Heart left ventricle (tissue), 16 donors: ENCODE results near the gene COL28A1. TPM values are rescaled to one million over a fixed set of nuclear protein-coding genes. Genes with fewer than 3 reads are reported as not detected.
"Not testable (repeated sequence)": the region's sequence is repeated elsewhere in the genome, so short reads cannot be mapped to it uniquely, and the experiment has no call there.

Experiments used
- ATAC-seq, 4 donors: fragments of 200-7000 bp; cut with Tn5 transposase; one replicate each; pipeline ENCODE4 v1.9.1; 2020 to 2022; ENCODE audit warnings: moderate library complexity in 4 of 4, mild to moderate bottlenecking in 3 of 4, moderate number of reproducible peaks in 1 of 4
- DNase-seq, 5 donors: peaks; one replicate each; pipeline ENCODE4 v3.0.0-alpha.2; 2020
- H3K27ac ChIP-seq, 12 donors: fragments of 200-600 bp; sonication (generic) in 4 of 12; one replicate each; pipeline versions ENCODE4 v1.5.0 to v1.8.0; 2016 to 2022; ENCODE audit warnings: mild to moderate bottlenecking in 2 of 12
- H3K27me3 ChIP-seq, 9 donors: fragments of 200-600 bp; sonication (generic) in 2 of 9; one replicate each; pipeline versions ENCODE4 v1.5.1 to v1.8.0; 2016 to 2022; ENCODE audit warnings: mild to moderate bottlenecking in 3 of 9
- H3K36me3 ChIP-seq, 9 donors: fragments of 200-600 bp; sonication (generic) in 2 of 9; one replicate each; pipeline versions ENCODE4 v1.5.0 to v1.8.0; 2018 to 2022; ENCODE audit warnings: mild to moderate bottlenecking in 2 of 9
- H3K4me1 ChIP-seq, 12 donors: fragments of 200-600 bp; sonication (generic) in 4 of 12; one replicate each; pipeline versions ENCODE4 v1.5.0 to v1.8.0; 2016 to 2022; ENCODE audit warnings: mild to moderate bottlenecking in 3 of 12
- H3K4me3 ChIP-seq, 12 donors: fragments of 200-600 bp; sonication (generic) in 4 of 12; one replicate each; pipeline versions ENCODE4 v1.5.0 to v1.8.0; 2017 to 2022; ENCODE audit warnings: mild to moderate bottlenecking in 9 of 12, moderate library complexity in 4 of 12
- H3K9me3 ChIP-seq, 12 donors: fragments of 200-600 bp; sonication (generic) in 4 of 12; one replicate each; pipeline versions ENCODE4 v1.5.0 to v1.8.0; 2016 to 2022; ENCODE audit warnings: mild to moderate bottlenecking in 1 of 12
- POLR2A ChIP-seq, 2 donors: fragments of 450-650 bp; IDR thresholded peaks; one replicate each; pipeline ENCODE4 v1.6.1; 2017; ENCODE audit warnings: antibody characterized with exemption in 2 of 2, mild to moderate bottlenecking in 2 of 2, moderate library complexity in 2 of 2
- WGBS, 4 donors: extraction: QIAGEN DNeasy Blood & Tissue Kit in 2 of 4; methylation state at CpG; one replicate each; pipeline versions ENCODE4 v1.1.5 to v1.1.7; 2013 to 2018; 5-methylcytosine and 5-hydroxymethylcytosine counted together
- intact Hi-C, 10 donors: fragments of 100-400 bp; cut with DNase I; formaldehyde crosslinking; loops; one replicate each; pipeline versions ENCODE4 v1.11.1 to v1.14.2; 2022
- polyA plus RNA-seq, 2 donors: library from polyadenylated mRNA; stranded (reverse); fragments of 200-250 nt; gene quantifications; one replicate each; pipeline ENCODE4 v1.2.3, GENCODE V29; 2013
- total RNA-seq, 9 donors: library from RNA; depleted of rRNA in 2 of 9; stranded (reverse); fragments of >200 nt in 2 of 9; fragmentation: NEBNext Ultra II Directional in 3 of 9; extraction: Animal tissue kit (Norgen Biotek cat#: 25700) in 3 of 9; gene quantifications; one replicate each; pipeline versions ENCODE4 v1.1.0 to v1.2.4, GENCODE V29; 2016 to 2023
- TF ChIP-seq, protein P1 (sequence below), 12 donors: fragments of 200-600 bp; sonication (generic) in 4 of 12; IDR thresholded peaks; one replicate each; pipeline versions ENCODE4 v1.5.0 to v1.8.0; 2018 to 2022; ENCODE audit warnings: antibody characterized with exemption in 12 of 12, mild to moderate bottlenecking in 5 of 12
- donor health status: ischemic (EF 13 %, LVEDD 7.1; RV severe dilation, severe dysfunction).
- donor health status: healthy with polysubstance abuse.
- donor health status: DM: no; HTN: yes; CAD: no.
- donor health status: DM: no; HTN: no; CAD: no.
- donor health status: ischemic (EF 25% LVEDD 6.9; RV normal size, moderate dysfunction).
- donor health status: ischemic (EF 25% LVEDD 5.7; RV mildly dilated, moderate dysfunction).
- donor health status: healthy.
- donor health status: DM: yes; HTN: yes; CAD: no.
- donor health status: ischemic (EF 35%, LVEDD 5.7; RV mildly dilated, moderate dysfunction).
- donor health status: nonischemic (EF 11% LVEDD 7.7; RV severe dilation, severe dysfunction).
- donor health status: DM: yes; HTN: yes; CAD: no.
- donor health status: PGD.
- donor health status: ischemic (EF 29% LVEDD 5.4; RV normal size, mild dysfunction).
- donor health status: nonischemic (EF 23%, LVEDD 6.1; RV moderate dilation, normal function).

Gene COL28A1
- total and polyA plus RNA-seq, 11 donors: 0.28 to 4.4 (median 1.2) TPM

DNA sequence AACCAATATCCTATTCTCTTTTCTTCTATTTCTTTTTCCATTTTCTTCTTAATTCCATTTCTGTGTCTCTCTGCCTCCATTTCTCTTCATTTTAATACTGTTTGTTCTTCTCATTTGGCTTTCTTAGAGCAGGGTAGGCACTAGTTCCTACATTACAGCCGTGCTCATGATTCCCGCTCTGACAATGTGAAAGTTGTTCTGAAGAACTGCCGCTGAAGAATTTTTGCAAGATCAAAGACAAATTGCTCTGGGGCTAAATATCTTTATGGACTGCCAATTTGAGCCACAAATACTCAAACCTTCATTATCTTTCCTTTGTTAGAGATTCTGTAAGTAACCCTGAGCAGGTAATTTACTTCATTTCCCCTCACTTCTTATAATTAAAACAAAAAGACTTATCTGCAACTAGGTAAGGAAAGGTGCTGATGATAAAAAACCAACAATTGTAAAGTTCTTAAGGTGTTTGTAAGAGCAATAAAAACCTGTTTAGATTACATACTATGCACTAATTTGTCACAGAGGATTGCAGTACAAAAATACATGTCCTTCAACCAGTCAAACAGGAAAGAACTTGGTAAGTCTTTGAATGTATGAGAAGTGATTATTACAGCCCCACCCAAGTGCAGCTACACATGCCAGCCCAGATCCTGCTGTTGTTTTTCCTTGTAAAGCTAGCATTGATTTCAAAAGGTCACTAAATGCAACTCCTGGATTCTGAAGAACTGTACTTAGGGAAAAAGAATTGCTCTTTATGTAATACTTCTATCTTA lies 127.5 kb downstream of the COL28A1 start:
- intact Hi-C loops: no loop called here
- WGBS, 4 donors: 87 to 93% (median 89%) methylated on average over 3 of the region's 3 CpGs
- TF ChIP-seq POLR2A (IDR thresholded peaks at IDR 0.05): no peak
- TF ChIP-seq, protein P1, sequence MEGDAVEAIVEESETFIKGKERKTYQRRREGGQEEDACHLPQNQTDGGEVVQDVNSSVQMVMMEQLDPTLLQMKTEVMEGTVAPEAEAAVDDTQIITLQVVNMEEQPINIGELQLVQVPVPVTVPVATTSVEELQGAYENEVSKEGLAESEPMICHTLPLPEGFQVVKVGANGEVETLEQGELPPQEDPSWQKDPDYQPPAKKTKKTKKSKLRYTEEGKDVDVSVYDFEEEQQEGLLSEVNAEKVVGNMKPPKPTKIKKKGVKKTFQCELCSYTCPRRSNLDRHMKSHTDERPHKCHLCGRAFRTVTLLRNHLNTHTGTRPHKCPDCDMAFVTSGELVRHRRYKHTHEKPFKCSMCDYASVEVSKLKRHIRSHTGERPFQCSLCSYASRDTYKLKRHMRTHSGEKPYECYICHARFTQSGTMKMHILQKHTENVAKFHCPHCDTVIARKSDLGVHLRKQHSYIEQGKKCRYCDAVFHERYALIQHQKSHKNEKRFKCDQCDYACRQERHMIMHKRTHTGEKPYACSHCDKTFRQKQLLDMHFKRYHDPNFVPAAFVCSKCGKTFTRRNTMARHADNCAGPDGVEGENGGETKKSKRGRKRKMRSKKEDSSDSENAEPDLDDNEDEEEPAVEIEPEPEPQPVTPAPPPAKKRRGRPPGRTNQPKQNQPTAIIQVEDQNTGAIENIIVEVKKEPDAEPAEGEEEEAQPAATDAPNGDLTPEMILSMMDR (IDR thresholded peaks at IDR 0.05): no peak

DNA sequence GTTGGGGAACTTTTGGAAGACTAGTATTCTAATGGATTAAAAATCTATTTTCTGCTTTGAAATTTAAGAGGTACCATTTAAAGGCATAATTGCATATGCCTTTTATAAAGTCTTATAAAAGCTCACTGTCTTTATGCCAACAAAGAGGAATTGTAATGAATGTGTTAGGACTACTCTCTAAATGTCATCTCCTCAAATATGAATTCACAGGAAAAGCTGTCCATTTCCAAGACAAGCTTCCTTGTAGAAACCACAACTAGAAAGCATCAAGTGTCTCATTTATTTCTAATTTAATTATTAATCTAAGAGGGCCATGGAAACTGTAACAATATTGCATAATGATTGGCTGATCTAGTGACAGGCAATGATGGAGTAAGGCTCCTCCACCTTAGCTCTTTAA lies 130.2 kb downstream of the COL28A1 start:
- H3K27me3 ChIP-seq: no peaks in the 10 kb centered on the region
- intact Hi-C loops: no loop called here
- DNase-seq (no peak), ATAC-seq (no peak)
- peaks cover 0 to 17% (median 1%) of the 10 kb centered on the region in 12 donors for H3K9me3 ChIP-seq
- no peak overlapping the region for H3K27ac ChIP-seq
- H3K36me3 ChIP-seq: no peaks in the 10 kb centered on the region
- H3K4me3 ChIP-seq: no peak overlapping the region
- TF ChIP-seq POLR2A (IDR thresholded peaks at IDR 0.05): no peak
- TF ChIP-seq, protein P1 (IDR thresholded peaks at IDR 0.05): no peak
- no peaks in the 10 kb centered on the region for H3K4me1 ChIP-seq

More for the DNA sequence above, 127.5 kb downstream of the COL28A1 start:
- H3K27me3 ChIP-seq: no peaks in the 10 kb centered on the region
- no peak overlapping the region for H3K27ac ChIP-seq
- no peak for ATAC-seq
- no peak overlapping the region for H3K4me3 ChIP-seq
- H3K4me1 ChIP-seq: no peaks in the 10 kb centered on the region
- H3K9me3 ChIP-seq: peaks cover 0 to 17% (median 1%) of the 10 kb centered on the region in 12 donors
- DNase-seq: no peak
- H3K36me3 ChIP-seq: no peaks in the 10 kb centered on the region

DNA sequence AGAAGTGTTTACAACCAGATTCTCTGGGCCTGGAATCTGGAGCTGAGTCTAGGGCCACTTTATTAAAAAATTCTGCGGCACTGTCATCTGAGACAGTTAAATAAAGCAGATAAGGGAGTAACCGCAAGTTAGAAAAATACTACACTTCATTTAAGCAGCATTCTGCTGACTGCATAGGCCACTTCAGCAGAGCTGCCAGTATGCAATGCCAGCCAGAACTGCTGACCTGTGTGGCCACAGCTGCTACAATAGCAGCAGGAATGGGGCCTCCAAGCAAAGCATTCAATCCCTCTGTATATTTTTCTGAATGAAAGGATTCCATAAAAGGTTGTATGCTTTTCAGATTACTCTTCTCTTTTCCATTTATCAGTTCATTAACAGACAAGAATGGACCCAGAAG lies 136.0 kb downstream of the COL28A1 start:
- intact Hi-C loops: no loop called here
- 84 to 98% (median 89%) methylated on average over 2 of the region's 2 CpGs for WGBS, 4 donors

DNA sequence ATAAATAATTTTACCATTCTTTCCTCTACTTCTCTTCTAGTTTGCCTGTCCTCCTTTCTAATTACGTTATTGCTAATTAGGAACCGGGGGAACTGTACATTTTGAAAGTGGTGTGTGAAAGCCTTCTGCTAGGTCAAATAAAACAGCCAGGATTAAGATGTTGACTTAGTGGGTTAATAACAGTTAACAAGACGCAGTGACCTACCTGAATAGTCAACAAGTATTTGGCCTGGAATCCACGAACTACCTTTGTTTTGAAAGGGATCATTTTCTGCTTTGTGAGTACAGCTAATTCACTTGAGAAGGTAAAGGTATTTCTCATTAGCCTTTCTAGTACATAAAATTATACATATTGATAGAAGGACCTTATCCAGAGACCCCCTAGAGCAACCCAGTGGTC lies 139.9 kb downstream of the COL28A1 start:
- Histone ChIP-seq H3K4me3 (no peak overlapping the region), H3K36me3 (no peaks in the 10 kb centered on the region), H3K9me3 (peaks cover 0 to 17% (median 0%) of the 10 kb centered on the region in 12 donors), H3K4me1 (no peaks in the 10 kb centered on the region), H3K27me3 (no peaks in the 10 kb centered on the region), H3K27ac (no peak overlapping the region)
- ATAC-seq: no peak
- no peak for TF ChIP-seq POLR2A (IDR thresholded peaks at IDR 0.05)
- TF ChIP-seq, protein P1 (IDR thresholded peaks at IDR 0.05): no peak
- WGBS, 4 donors: 85 to 92% (median 88%) methylated on average over 4 of the region's 4 CpGs
- no peak for DNase-seq
- intact Hi-C loops: no loop called here

More for the DNA sequence above, 136.0 kb downstream of the COL28A1 start:
- H3K9me3 ChIP-seq: no peaks in the 10 kb centered on the region
- no peak overlapping the region for H3K4me3 ChIP-seq
- no peak for ATAC-seq
- H3K27me3 ChIP-seq: no peaks in the 10 kb centered on the region
- no peak for TF ChIP-seq POLR2A (IDR thresholded peaks at IDR 0.05)
- TF ChIP-seq, protein P1 (IDR thresholded peaks at IDR 0.05): no peak
- H3K4me1 ChIP-seq: no peaks in the 10 kb centered on the region
- H3K27ac ChIP-seq: no peak overlapping the region
- no peaks in the 10 kb centered on the region for H3K36me3 ChIP-seq
- no peak for DNase-seq

DNA sequence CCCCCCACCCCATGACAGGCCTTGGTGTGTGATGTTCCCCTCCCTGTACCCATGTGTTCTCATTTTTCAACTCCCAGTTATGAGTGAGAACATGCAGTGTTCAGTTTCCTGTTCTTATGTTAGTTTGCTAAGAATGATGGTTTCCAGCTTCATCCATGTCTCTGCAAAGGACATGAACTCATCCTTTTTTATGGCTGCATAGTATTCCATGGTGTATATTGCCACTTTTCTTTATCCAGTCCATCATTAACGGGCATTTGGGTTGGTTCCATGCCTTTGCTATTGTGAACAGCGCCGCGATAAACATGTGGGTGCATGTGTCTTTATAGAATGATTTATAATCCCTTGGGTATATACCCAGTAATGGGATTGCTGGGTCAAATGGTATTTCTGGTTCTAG lies 147.5 kb downstream of the COL28A1 start:
- ATAC-seq, H3K36me3 ChIP-seq, H3K4me1 ChIP-seq, H3K27ac ChIP-seq, DNase-seq, H3K4me3 ChIP-seq, intact Hi-C loops, H3K27me3 ChIP-seq: not testable (repeated sequence)
- WGBS, 4 donors: 89 to 93% (median 92%) methylated on average over 4 of the region's 4 CpGs
- peaks cover 0 to 25% (median 0%) of the 10 kb centered on the region in 12 donors for H3K9me3 ChIP-seq
